ENCODE data around the gene TEX264.

TEX264 gene

GRCh38 chr3:51662456-51662855, 8.6 kb upstream of the TEX264 start:
- H3K14ac ChIP-seq (ENCODE audit: low read length), result no peak overlapping the region
- H3K18ac ChIP-seq (ENCODE audit: low read length), result no peak overlapping the region
- H3K27me3 ChIP-seq (ENCODE audit: insufficient read depth, low read length), result no peaks in the 10 kb centered on the region
- H4K8ac ChIP-seq (ENCODE audit: low read depth, low read length), result no peak overlapping the region
- no peak overlapping the region for H3K4ac ChIP-seq (ENCODE audit: low read depth, low read length)
- no peak overlapping the region for H3K4me3 ChIP-seq (ENCODE audit: low read depth, low read length)
- H2BK12ac ChIP-seq (ENCODE audit: low read length), result no peak overlapping the region
- H3K4me2 ChIP-seq (ENCODE audit: low read length), result no peak overlapping the region
- H3K4me1 ChIP-seq (ENCODE audit: control insufficient read depth in 1 of 2, insufficient read depth in 2 of 2, low read length in 2 of 2), result no peaks in the 10 kb centered on the region
- peaks cover 19 to 33% of the 10 kb centered on the region in 2 experiments for H3K36me3 ChIP-seq (ENCODE audit: control insufficient read depth in 1 of 2, insufficient read depth in 2 of 2, low read length in 2 of 2)
- no peak overlapping the region for H3K23ac ChIP-seq (ENCODE audit: low read length)
- H4K91ac ChIP-seq (ENCODE audit: low read depth, low read length), result no peak overlapping the region
- H3K9me3 ChIP-seq (ENCODE audit: insufficient read depth, low read depth, low read length), result peaks cover 1% of the 10 kb centered on the region
- H4K12ac ChIP-seq (ENCODE audit: low read depth, low read length), result no peak overlapping the region
- no peak overlapping the region for H3K9ac ChIP-seq (ENCODE audit: low read length)
- DNase-seq, result no peak
- no peak overlapping the region for H3K27ac ChIP-seq (ENCODE audit: low read depth, low read length)
- H2AFZ ChIP-seq (ENCODE audit: insufficient read depth, low read length, poor library complexity), result no peak overlapping the region
- H3K79me2 ChIP-seq (ENCODE audit: control insufficient read depth, insufficient read depth, low read length, poor library complexity), result no peaks in the 10 kb centered on the region
- no CpG with 5 or more reads among the region's 14 CpGs for WGBS (ENCODE audit: extremely low coverage, insufficient coverage, insufficient read length)
- no peak overlapping the region for H2BK5ac ChIP-seq (ENCODE audit: low read depth, low read length, poor library complexity)
- H3K79me1 ChIP-seq (ENCODE audit: low read length), result no peaks in the 10 kb centered on the region
- no peak overlapping the region for H2AK5ac ChIP-seq (ENCODE audit: low read length)
- no peak overlapping the region for H2BK120ac ChIP-seq (ENCODE audit: insufficient read depth, low read length, poor library complexity)

GRCh38 chr3:51668756-51669155, 2.3 kb upstream of the TEX264 start:
- peaks cover 7% of the 10 kb centered on the region for H3K79me2 ChIP-seq (ENCODE audit: control insufficient read depth, insufficient read depth, low read length, poor library complexity)
- peaks cover 10 to 12% of the 10 kb centered on the region in 2 experiments for H3K4me1 ChIP-seq (ENCODE audit: control insufficient read depth in 1 of 2, insufficient read depth in 2 of 2, low read length in 2 of 2)
- peaks cover 0 to 6% of the 10 kb centered on the region in 2 experiments for H3K36me3 ChIP-seq (ENCODE audit: control insufficient read depth in 1 of 2, insufficient read depth in 2 of 2, low read length in 2 of 2)
- no peak overlapping the region for H4K91ac ChIP-seq (ENCODE audit: low read depth, low read length)
- no peaks in the 10 kb centered on the region for H3K27me3 ChIP-seq (ENCODE audit: insufficient read depth, low read length)
- no peak overlapping the region for H2BK120ac ChIP-seq (ENCODE audit: insufficient read depth, low read length, poor library complexity)
- no CpG with 5 or more reads among the region's 1 CpG for WGBS (ENCODE audit: extremely low coverage, insufficient coverage, insufficient read length)
- no peak overlapping the region for H3K4me3 ChIP-seq (ENCODE audit: low read depth, low read length)
- H2BK5ac ChIP-seq (ENCODE audit: low read depth, low read length, poor library complexity), result no peak overlapping the region
- H2BK12ac ChIP-seq (ENCODE audit: low read length), result no peak overlapping the region
- no peak overlapping the region for H4K8ac ChIP-seq (ENCODE audit: low read depth, low read length)
- H3K9me3 ChIP-seq (ENCODE audit: insufficient read depth, low read depth, low read length), result no peaks in the 10 kb centered on the region
- H2AK5ac ChIP-seq (ENCODE audit: low read length), result no peak overlapping the region
- no peak overlapping the region for H3K4me2 ChIP-seq (ENCODE audit: low read length)
- no peak for DNase-seq
- no peak overlapping the region for H3K9ac ChIP-seq (ENCODE audit: low read length)
- H3K4ac ChIP-seq (ENCODE audit: low read depth, low read length), result no peak overlapping the region
- H3K23ac ChIP-seq (ENCODE audit: low read length), result no peak overlapping the region
- H3K14ac ChIP-seq (ENCODE audit: low read length), result no peak overlapping the region
- no peak overlapping the region for H2AFZ ChIP-seq (ENCODE audit: insufficient read depth, low read length, poor library complexity)
- no peak overlapping the region for H3K27ac ChIP-seq (ENCODE audit: low read depth, low read length)
- H3K79me1 ChIP-seq (ENCODE audit: low read length), result peaks cover 10% of the 10 kb centered on the region
- H4K12ac ChIP-seq (ENCODE audit: low read depth, low read length), result no peak overlapping the region
- H3K18ac ChIP-seq (ENCODE audit: low read length), result no peak overlapping the region

- Histone ChIP-seq H2BK5ac (ENCODE audit: low read depth, low read length, poor library complexity) (no peak overlapping the region), H3K9ac (ENCODE audit: low read length) (no peak overlapping the region), H3K4me1 (ENCODE audit: control insufficient read depth in 1 of 2, insufficient read depth in 2 of 2, low read length in 2 of 2) (peaks cover 10 to 12% of the 10 kb centered on the region in 2 experiments), H2AFZ (ENCODE audit: insufficient read depth, low read length, poor library complexity) (no peak overlapping the region), H2BK12ac (ENCODE audit: low read length) (no peak overlapping the region), H3K23ac (ENCODE audit: low read length) (no peak overlapping the region), H3K4me2 (ENCODE audit: low read length) (no peak overlapping the region), H2BK120ac (ENCODE audit: insufficient read depth, low read length, poor library complexity) (no peak overlapping the region), H4K8ac (ENCODE audit: low read depth, low read length) (no peak overlapping the region), H3K9me3 (ENCODE audit: insufficient read depth, low read depth, low read length) (no peaks in the 10 kb centered on the region), H3K36me3 (ENCODE audit: control insufficient read depth in 1 of 2, insufficient read depth in 2 of 2, low read length in 2 of 2) (peaks cover 0 to 6% of the 10 kb centered on the region in 2 experiments), H3K4me3 (ENCODE audit: low read depth, low read length) (no peak overlapping the region), H3K4ac (ENCODE audit: low read depth, low read length) (no peak overlapping the region), H3K79me1 (ENCODE audit: low read length) (peaks cover 10% of the 10 kb centered on the region), H4K91ac (ENCODE audit: low read depth, low read length) (peak overlapping the region; percentile 6), H3K27me3 (ENCODE audit: insufficient read depth, low read length) (no peaks in the 10 kb centered on the region), H3K79me2 (ENCODE audit: control insufficient read depth, insufficient read depth, low read length, poor library complexity) (peaks cover 7% of the 10 kb centered on the region), H2AK5ac (ENCODE audit: low read length) (no peak overlapping the region), H3K14ac (ENCODE audit: low read length) (no peak overlapping the region), H3K27ac (ENCODE audit: low read depth, low read length) (no peak overlapping the region), H3K18ac (ENCODE audit: low read length) (no peak overlapping the region), H4K12ac (ENCODE audit: low read depth, low read length) (no peak overlapping the region)
- WGBS (ENCODE audit: extremely low coverage, insufficient coverage, insufficient read length), result no CpG with 5 or more reads among the region's 9 CpGs
- peak; percentile 98 to 99 for DNase-seq
Measured at GRCh38 chr3:51669241-51670052, 1.6 kb upstream of the TEX264 start.

GRCh38 chr3:51670053-51670822, 814 bp upstream of the TEX264 start:
- Histone ChIP-seq H3K14ac (ENCODE audit: low read length) (no peak overlapping the region), H3K27me3 (ENCODE audit: insufficient read depth, low read length) (no peaks in the 10 kb centered on the region), H3K27ac (ENCODE audit: low read depth, low read length) (no peak overlapping the region), H4K8ac (ENCODE audit: low read depth, low read length) (peak overlapping the region; percentile 96), H3K9ac (ENCODE audit: low read length) (peak overlapping the region; percentile 61), H4K91ac (ENCODE audit: low read depth, low read length) (peak overlapping the region; percentile 6), H3K18ac (ENCODE audit: low read length) (no peak overlapping the region), H2BK120ac (ENCODE audit: insufficient read depth, low read length, poor library complexity) (no peak overlapping the region), H3K4me3 (ENCODE audit: low read depth, low read length) (peak overlapping the region; percentile 87), H2AFZ (ENCODE audit: insufficient read depth, low read length, poor library complexity) (no peak overlapping the region), H3K36me3 (ENCODE audit: control insufficient read depth in 1 of 2, insufficient read depth in 2 of 2, low read length in 2 of 2) (peaks cover 0 to 4% of the 10 kb centered on the region in 2 experiments), H3K4ac (ENCODE audit: low read depth, low read length) (no peak overlapping the region), H3K4me1 (ENCODE audit: control insufficient read depth in 1 of 2, insufficient read depth in 2 of 2, low read length in 2 of 2) (peaks cover 10 to 12% of the 10 kb centered on the region in 2 experiments), H2AK5ac (ENCODE audit: low read length) (no peak overlapping the region), H3K79me1 (ENCODE audit: low read length) (peaks cover 10% of the 10 kb centered on the region), H3K9me3 (ENCODE audit: insufficient read depth, low read depth, low read length) (no peaks in the 10 kb centered on the region), H3K23ac (ENCODE audit: low read length) (no peak overlapping the region), H4K12ac (ENCODE audit: low read depth, low read length) (no peak overlapping the region), H3K4me2 (ENCODE audit: low read length) (peak overlapping the region; percentile 91), H2BK5ac (ENCODE audit: low read depth, low read length, poor library complexity) (no peak overlapping the region), H3K79me2 (ENCODE audit: control insufficient read depth, insufficient read depth, low read length, poor library complexity) (peaks cover 7% of the 10 kb centered on the region), H2BK12ac (ENCODE audit: low read length) (no peak overlapping the region)
- WGBS (ENCODE audit: extremely low coverage, insufficient coverage, insufficient read length), result no CpG with 5 or more reads among the region's 15 CpGs
- peak in 1 of 2 donors; percentile 17 for DNase-seq

All from trophoblast cell (in vitro differentiated cells and primary cell).